ENCODE data around the gene TMEM150B.

Gene TMEM150B

GRCh38 chr19:55325172-55325571 lies at the start of gene TMEM150B:
Gene TMEM150B (minus strand): TSS chr19:55325341. CDS start chr19:55321036, 4,305 bp downstream.
- no peak for DNase-seq (ENCODE audit: low read depth)

- no peak for DNase-seq (ENCODE audit: low read depth)
These were observed 49.0 kb upstream of the TMEM150B start for GRCh38 chr19:55373993-55374757.

GRCh38 chr19:55373306-55373992 lies 48.3 kb upstream of the TMEM150B start:
- no peak for DNase-seq (ENCODE audit: low read depth)

- DNase-seq (ENCODE audit: low read depth): no peak
These were observed 47.4 kb upstream of the TMEM150B start for GRCh38 chr19:55372316-55373081.

GRCh38 chr19:55370305-55370988 lies 45.3 kb upstream of the TMEM150B start, which contains the start of gene IL11:
Gene IL11 (minus strand): TSS chr19:55370463. CDS start chr19:55370310, 153 bp downstream.
- no peak for DNase-seq (ENCODE audit: low read depth)

- no peak for DNase-seq (ENCODE audit: low read depth)
These were observed 44.6 kb upstream of the TMEM150B start for GRCh38 chr19:55369653-55370304.

- DNase-seq (ENCODE audit: low read depth): no peak
These were observed 43.8 kb upstream of the TMEM150B start for GRCh38 chr19:55368701-55369563.

- no peak for DNase-seq (ENCODE audit: low read depth)
These were observed 43.0 kb upstream of the TMEM150B start for GRCh38 chr19:55368106-55368505.

- DNase-seq (ENCODE audit: low read depth): no peak
These were observed 41.6 kb upstream of the TMEM150B start for GRCh38 chr19:55366790-55367189.

- no peak for DNase-seq (ENCODE audit: low read depth)
These were observed 40.8 kb upstream of the TMEM150B start for GRCh38 chr19:55365964-55366363.

- no peak for DNase-seq (ENCODE audit: low read depth)
These were observed 40.1 kb upstream of the TMEM150B start for GRCh38 chr19:55365245-55365644.

- DNase-seq (ENCODE audit: low read depth): no peak
These were observed 38.0 kb upstream of the TMEM150B start, which contains the start of gene GARIN5B for GRCh38 chr19:55362990-55363716. Gene GARIN5B (minus strand): TSS chr19:55363260. CDS start chr19:55363066, 194 bp downstream.

GRCh38 chr19:55362174-55362989 lies 37.2 kb upstream of the TMEM150B start:
- DNase-seq (ENCODE audit: low read depth): no peak

GRCh38 chr19:55360902-55361301 lies 35.8 kb upstream of the TMEM150B start:
- no peak for DNase-seq (ENCODE audit: low read depth)

- no peak for DNase-seq (ENCODE audit: low read depth)
These were observed 34.1 kb upstream of the TMEM150B start for GRCh38 chr19:55358943-55359908.

- DNase-seq (ENCODE audit: low read depth): no peak
These were observed 33.4 kb upstream of the TMEM150B start for GRCh38 chr19:55358493-55358892.

- no peak for DNase-seq (ENCODE audit: low read depth)
These were observed 30.2 kb upstream of the TMEM150B start for GRCh38 chr19:55355213-55355821.

All from stimulated activated CD8-positive, alpha-beta memory T cell treated with anti-CD3 and anti-CD28 coated beads, Interleukin-12 subunit alpha, Interleukin-12 subunit beta, amount 100 ng/mL, for 1 hour (primary cell).